ENCODE results near the gene WNT3. TPM values are rescaled to one million over a fixed set of nuclear protein-coding genes. Genes with fewer than 3 reads are reported as not detected.
A peak's percentile ranks its signal among the peaks of the same experiment; 100 is the strongest.

WNT3 gene
- total and polyA plus RNA-seq, 2 of the 8 experiments (the other 6 are each of a cell fraction or from before 2014, with no cell fraction given) = 0.56 to 2.0 TPM

DNA sequence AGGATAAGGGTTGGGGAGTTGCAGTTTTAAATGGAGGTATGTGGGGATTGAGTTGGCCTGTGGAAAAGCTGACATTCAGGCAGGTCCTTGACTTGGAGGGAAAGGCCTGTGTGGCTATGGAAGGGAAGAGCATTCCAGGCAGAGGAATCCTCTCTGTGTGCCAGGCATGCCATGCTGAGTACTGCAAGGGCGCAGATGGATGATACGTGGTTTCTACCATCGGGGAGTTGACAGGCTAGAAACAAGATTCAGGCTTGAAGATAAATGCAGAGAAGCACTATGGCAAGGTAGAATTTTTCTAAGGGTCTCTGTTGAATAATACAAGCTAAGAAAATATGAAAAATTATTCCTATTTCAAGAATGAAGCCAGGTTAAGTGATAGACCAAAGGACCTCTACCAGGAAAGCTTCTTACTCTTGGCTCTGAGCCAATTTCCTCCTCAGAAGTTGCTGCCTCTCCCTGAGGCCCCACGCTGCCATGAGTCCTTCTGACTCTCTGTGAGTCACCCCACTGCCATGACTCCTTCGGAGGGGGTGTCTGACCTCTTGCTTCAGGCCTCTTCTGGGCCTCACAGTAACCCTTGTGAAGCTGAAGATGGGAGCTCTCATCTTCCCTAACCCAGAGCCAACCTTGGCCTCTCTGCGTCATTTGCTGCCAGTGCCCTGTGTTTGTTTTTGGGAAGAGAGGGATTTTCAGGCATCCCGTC is 75.8 kb downstream of the WNT3 start:
- no peak overlapping the region for H3K4ac ChIP-seq (replicated peaks; ENCODE audit: insufficient read length, low read depth, low read length)
- no peak overlapping the region for H2BK15ac ChIP-seq (ENCODE audit: low read length)
- no peak overlapping the region for H2BK20ac ChIP-seq (ENCODE audit: low read length)
- ChIA-PET POLR2A (ENCODE audit: partially characterized antibody) (interaction anchor here (0.6 kb wide), 1 partner anchor 10 kb away, joined by 3 read pairs; no protein-coding TSS in a partner anchor), CTCF (ENCODE audit: partially characterized antibody) (interaction anchor here (0.7 to 1.9 kb wide), 6 partner anchors 16 to 93 kb away, joined by 3 to 6 read pairs (median 3); no protein-coding TSS in a partner anchor)
- H3K18ac ChIP-seq (ENCODE audit: extremely low read depth, low read length) = no peak overlapping the region
- DNase-seq (ENCODE audit: low read depth in 1 of 2, low spot score in 2 of 2) (no peak), FAIRE-seq (no peak)
- no peaks in the 10 kb centered on the region for H3K9me3 ChIP-seq (ENCODE audit: insufficient read depth in 2 of 2, low read depth in 1 of 2, low read length in 1 of 2)
- no peak overlapping the region for H3K9ac ChIP-seq (replicated peaks in 1 of 4; ENCODE audit: extremely low read depth in 1 of 4, low read depth in 3 of 4, low read length in 3 of 4)
- H3K14ac ChIP-seq (ENCODE audit: insufficient read length) = no peak overlapping the region
- H3K23me2 ChIP-seq (ENCODE audit: low read depth, low read length) = no peaks in the 10 kb centered on the region
- H3K27ac ChIP-seq (ENCODE audit: low read depth, low read length) = no peak overlapping the region
- no peak overlapping the region for H3K56ac ChIP-seq (replicated peaks; ENCODE audit: insufficient read length, low read depth, low read length)
- H2AFZ ChIP-seq (ENCODE audit: low read length) = no peak overlapping the region
- H3K27me3 ChIP-seq (replicated peaks in 1 of 4; ENCODE audit: control insufficient read depth in 3 of 4, extremely low read depth in 1 of 4, insufficient read depth in 3 of 4, low read length in 3 of 4) = peaks cover 0 to 4% (median 0%) of the 10 kb centered on the region in 4 experiments; a peak in 2 of 7 replicates
- no peak overlapping the region for H2BK120ac ChIP-seq (replicated peaks; ENCODE audit: low read depth, low read length)
- H2BK5ac ChIP-seq (ENCODE audit: low read depth, low read length) = no peak overlapping the region
- H2BK12ac ChIP-seq (ENCODE audit: low read depth, low read length) = no peak overlapping the region
- H3K23ac ChIP-seq (ENCODE audit: insufficient read length) = no peak overlapping the region
- no peak overlapping the region for H4K5ac ChIP-seq (ENCODE audit: insufficient read length, low read depth, low read length)
- H3K79me1 ChIP-seq (ENCODE audit: low read depth, low read length) = no peaks in the 10 kb centered on the region
- peaks cover 0 to 3% (median 0%) of the 10 kb centered on the region in 4 experiments; a peak in 1 of 7 replicates for H3K4me1 ChIP-seq (replicated peaks in 1 of 4; ENCODE audit: control insufficient read depth in 3 of 4, insufficient read depth in 4 of 4, low read length in 3 of 4)
- no peaks in the 10 kb centered on the region for H3K79me2 ChIP-seq (ENCODE audit: control insufficient read depth in 1 of 2, insufficient read depth in 2 of 2, low read length in 2 of 2)
- no peaks in the 10 kb centered on the region for H4K20me1 ChIP-seq (replicated peaks in 1 of 2; ENCODE audit: control insufficient read depth in 1 of 2, insufficient read depth in 2 of 2, low read length in 2 of 2)
- 0 out of 2 replicates have a peak overlapping the region, but pooled peaks have one; percentile 82 for H2AK5ac ChIP-seq (ENCODE audit: low read depth, low read length)
- H3K4me2 ChIP-seq (ENCODE audit: insufficient read depth in 1 of 2, low read depth in 2 of 2, low read length in 2 of 2) = no peak overlapping the region
- 82% methylated on average over 7 of the region's 7 CpGs; no CpG with 5 or more reads in 1 of the 2 experiments for WGBS, 2 experiments (ENCODE audit: extremely low coverage in 1 of 2, insufficient coverage in 1 of 2, insufficient read length in 1 of 2, insufficient replicate concordance in 2 of 2, low coverage in 1 of 2, low lambda C conversion rate in 2 of 2, missing lambda C conversion rate in 1 of 2)
- H3K36me3 ChIP-seq (ENCODE audit: control insufficient read depth in 2 of 4, insufficient read depth in 4 of 4, low read length in 3 of 4) = no peaks in the 10 kb centered on the region
- H4K91ac ChIP-seq (replicated peaks; ENCODE audit: insufficient read length, low read length) = no peak overlapping the region
- H4K8ac ChIP-seq (ENCODE audit: extremely low read depth, insufficient read depth, low read length) = no peak overlapping the region
- no peak overlapping the region for H3K4me3 ChIP-seq (ENCODE audit: extremely low read depth in 1 of 4, insufficient read depth in 2 of 4, low read depth in 3 of 4, low read length in 4 of 4)
- TF ChIP-seq BRCA1 (IDR thresholded peaks at IDR 0.05; ENCODE audit: low read depth, low read length) (no peak), EP300 (IDR thresholded peaks at IDR 0.05; ENCODE audit: borderline replicate concordance in 1 of 2, low read depth in 2 of 2, low read length in 2 of 2) (no peak), CHD2 (IDR thresholded peaks at IDR 0.05; ENCODE audit: low read length) (no peak), RFX5 (IDR thresholded peaks at IDR 0.05; ENCODE audit: borderline replicate concordance, low read depth, low read length) (no peak), SAP30 (IDR thresholded peaks at IDR 0.05; ENCODE audit: insufficient read depth, insufficient replicate concordance, low read length) (no peak), HDAC6 (IDR thresholded peaks at IDR 0.05; ENCODE audit: low read depth, low read length) (no peak), POU5F1 (IDR thresholded peaks at IDR 0.05; ENCODE audit: low read depth, low read length) (no peak), CBX5 (IDR thresholded peaks at IDR 0.05; ENCODE audit: low read depth, low read length) (no peak), JUN (IDR thresholded peaks at IDR 0.05; ENCODE audit: low read depth, low read length) (no peak), RAD21 (IDR thresholded peaks at IDR 0.05 in 1 of 2, conservative IDR thresholded peaks at IDR 0.05 in 1 of 2; ENCODE audit: low read depth in 2 of 2, low read length in 2 of 2) (no peak), ZNF274 (IDR thresholded peaks at IDR 0.05; ENCODE audit: borderline replicate concordance, extremely low read depth, low read length) (no peak), RXRA (IDR thresholded peaks at IDR 0.05; ENCODE audit: insufficient read depth, low read depth, low read length) (no peak)

Measured in H1 (cell line).